Globus pallidus (tissue), 1 donor: ENCODE measurements around the gene TASL.
"Not testable (repeated sequence)": the region's sequence is repeated elsewhere in the genome, so short reads cannot be mapped to it uniquely, and the experiment has no call there.

Experiments
- DNase-seq: peaks from one replicate; pipeline ENCODE4 v3.0.0-alpha.2; 2015; ENCODE audit warnings: low spot score

Gene TASL

DNA sequence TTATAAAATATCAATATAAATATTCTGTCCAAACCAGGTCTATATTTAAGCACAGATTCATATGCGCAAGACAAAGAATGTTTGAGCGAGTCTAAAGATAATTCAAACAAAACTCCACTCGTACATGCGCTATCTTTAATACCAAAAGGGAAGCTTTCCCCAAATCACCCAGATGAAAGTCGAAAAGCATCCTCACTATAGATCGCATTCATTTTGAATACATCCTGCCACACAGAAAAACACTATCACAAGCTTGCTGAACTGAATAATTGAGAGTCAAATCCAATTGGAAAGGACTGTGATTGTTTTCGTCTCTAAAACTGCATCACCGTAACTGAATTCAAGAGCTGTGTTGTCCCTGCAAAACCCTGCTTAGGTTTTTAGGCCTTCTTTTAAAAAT lies 685 bp downstream of the TASL start:
- no peak for DNase-seq

DNA sequence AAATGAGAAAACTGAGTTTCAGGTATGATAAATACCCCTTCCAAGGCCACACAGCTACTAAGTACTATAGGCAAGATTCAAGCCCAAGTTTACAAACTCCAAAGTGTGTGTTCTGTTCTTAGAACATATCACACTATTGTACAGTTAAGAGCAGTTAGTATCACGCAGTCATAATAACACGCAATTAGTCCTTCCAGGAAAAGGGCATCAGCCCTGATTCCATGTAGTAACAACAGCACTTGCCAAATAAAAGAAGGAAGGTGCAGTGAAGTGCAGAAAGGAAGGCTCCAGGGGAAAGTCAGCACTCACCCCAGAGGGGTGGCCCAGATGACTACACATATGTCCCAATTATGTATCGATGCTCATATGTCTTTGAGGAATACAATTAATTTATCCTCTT lies 4.4 kb downstream of the TASL start:
- DNase-seq, result no peak

DNA sequence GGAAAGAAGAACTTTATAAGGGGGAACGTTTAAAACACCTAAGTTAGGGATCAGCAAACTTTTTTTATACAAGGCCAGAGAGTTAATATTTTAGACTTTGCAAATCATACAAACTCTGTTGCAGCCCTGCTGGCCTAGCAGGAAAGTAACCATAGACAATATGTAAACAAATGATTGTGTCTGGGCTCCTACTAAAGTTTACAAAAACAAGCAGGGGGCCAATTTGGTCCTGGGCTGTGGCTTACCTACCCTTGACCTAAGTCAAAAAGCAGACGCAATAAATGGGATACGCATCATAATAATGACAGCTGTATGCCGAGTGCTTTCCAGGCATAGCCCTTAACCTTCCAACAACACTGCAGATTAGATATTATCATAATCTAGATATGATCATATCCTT lies 4.9 kb downstream of the TASL start:
- no peak for DNase-seq

DNA sequence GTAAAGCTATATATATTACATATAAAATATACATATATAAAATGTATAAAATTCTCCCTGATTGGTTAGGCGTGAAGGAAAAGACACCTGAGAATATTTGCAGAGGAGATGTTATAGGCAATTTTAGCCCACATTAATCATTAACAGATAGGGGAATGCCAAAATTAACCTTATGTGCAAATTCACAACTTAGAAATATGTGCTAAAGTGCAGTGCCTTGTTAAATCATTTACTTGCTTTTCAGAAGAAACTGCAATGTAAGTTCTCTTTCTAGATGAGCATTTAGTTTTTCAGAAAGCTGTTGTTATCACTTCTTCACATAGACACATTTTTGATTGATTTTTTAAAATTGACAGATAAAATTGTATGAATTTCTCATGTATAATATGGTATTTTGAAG lies 5.6 kb downstream of the TASL start:
- no peak for DNase-seq

DNA sequence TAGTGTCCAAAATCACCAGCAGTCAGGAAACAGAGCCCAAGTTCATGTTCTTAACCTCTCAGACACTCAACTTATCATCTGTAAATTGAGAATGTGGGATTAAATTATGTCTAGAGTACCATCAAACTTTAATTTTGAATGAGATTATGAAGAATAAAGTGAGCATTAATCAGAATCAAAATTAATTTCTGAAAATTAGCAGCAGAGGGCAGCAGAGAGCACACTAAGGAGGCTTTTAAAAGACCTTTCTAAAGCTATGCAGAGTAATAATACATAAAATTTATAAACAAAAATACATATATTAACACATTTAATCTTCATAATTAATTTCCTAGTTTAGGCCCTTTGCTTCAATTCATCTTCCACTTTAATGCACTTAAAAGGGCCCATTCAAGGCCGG lies 7.1 kb downstream of the TASL start:
- no peak for DNase-seq

DNA sequence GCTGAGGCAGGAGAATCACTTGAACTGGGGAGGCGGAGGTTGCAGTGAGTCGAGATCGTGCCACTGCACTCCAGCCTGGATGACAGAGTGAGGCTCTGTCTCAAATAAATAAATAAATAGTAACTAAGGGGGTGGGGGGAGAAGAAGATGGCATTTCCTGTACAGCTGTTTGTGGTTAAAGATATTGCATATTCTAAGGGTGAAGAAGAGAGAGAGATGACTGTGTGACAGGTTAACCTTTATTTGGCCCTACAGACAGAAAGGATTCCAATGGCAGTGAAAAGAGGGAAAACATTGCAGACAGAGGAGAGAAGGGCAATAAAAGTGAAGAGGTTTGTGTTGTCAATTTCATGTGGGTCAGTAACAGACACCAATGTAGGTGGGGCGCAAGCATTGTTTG lies 9.4 kb downstream of the TASL start:
- DNase-seq, result no peak

DNA sequence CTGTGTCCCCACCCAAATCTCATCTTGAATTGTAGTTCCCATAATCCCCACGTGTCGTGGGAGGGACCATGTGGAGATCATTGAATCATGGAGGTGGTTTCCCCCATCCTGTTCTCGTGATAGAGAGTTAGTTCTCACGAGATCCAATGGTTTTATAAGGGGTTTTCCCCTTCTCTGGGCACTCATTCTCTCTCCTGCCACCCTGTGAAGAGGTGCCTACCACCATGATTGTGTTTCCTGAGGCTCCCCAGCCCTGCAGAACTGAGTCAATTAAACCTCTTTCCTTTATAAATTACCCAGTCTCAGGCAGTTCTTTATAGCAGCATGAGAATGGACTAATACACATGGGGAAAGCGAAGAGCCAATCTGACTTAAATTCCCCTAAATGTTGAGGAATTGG lies 14.5 kb downstream of the TASL start:
- not testable (repeated sequence) for DNase-seq

DNA sequence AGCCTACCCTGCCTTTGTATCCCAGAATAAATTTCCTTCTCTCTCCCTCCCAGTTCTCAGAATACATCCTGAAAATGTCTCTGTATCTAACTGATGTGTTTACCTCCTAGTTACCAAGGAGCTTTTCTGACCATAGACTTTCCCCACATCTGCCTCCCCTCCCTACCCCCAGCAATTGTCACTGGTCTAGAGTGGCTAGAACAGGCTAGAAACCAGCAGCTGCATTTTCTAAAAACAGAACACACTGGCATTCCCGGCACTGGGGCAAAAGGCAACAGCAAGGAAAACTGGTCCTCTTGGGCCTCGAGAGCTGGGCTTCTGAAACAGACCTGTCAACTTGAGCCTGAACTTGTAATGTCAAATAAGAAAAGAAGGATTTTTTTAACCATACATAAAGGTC lies 16.4 kb downstream of the TASL start:
- DNase-seq, result no peak

DNA sequence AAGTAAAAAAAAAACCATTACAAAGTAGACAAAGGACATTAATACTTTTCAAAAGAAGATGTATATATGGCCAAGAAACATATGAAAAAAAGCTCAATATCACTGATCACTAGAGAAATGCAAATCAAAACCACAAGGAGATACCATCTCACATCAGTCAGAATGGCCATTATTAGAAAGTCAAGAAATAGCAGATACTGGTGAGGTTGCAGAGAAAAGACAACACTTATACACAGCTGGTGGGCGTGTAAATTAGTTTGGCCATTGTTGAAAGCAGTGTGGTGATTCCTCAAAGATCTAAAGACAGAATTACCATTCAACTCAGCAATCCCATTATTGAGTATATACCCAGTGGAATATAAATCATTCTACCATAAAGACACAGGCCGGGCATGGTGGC lies 39.3 kb downstream of the TASL start:
- DNase-seq, result no peak

DNA sequence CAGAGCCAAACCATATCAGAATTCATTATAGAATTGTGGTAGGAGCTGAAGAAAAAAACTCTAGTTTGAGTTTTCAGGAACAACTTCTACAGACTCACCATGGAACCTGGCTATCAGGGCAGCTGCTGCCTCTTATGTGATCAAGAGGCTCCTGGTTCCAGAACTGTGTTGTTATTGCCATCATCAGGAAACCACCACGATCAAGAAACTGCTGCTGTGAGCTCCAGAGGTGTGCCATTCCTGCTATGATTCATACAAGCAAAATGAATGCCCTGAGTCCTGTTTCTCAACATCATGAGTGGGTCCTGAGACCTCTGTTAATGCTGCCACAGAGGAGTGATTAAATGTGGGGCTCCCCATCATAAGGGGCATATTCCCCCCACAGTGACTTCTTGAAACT lies 43.7 kb downstream of the TASL start:
- no peak for DNase-seq

DNA sequence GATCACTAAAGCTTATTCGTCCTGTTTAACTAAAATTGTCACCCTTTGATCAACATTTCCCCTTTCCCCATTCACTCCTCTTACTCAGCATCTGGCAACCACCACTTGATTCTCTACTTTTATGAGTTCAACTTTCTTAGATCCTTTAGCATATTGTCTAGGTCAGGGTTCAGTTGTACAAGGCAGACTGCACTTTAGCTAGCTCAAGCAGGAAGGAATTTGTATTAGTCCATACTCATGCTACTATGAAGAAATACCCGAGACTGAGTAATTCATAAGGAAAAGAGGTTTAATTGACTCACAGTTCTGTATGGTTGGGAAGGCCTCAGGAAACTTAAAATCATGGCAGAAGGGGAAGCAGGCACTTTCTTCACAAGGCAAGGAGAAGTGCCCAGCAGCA lies 44.3 kb downstream of the TASL start:
- no peak for DNase-seq

DNA sequence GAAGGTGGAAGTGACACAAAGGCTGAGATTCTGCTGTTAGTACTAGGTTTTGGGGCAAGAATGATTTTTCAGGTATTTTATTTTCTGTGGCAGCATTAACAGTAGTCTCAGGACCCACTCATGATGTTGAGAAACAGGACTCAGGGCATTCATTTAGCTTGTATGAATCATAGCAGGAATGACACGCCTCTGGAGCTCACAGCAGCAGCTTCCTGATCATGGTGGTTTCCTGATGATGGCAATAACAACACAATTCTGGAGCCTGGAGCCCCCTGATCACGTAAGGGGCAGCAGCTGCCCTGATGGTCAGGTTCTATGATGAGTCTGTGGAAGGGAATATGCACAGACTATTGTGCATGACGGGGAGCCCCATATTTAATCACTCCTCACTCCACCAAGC lies 47.0 kb downstream of the TASL start:
- no peak for DNase-seq

DNA sequence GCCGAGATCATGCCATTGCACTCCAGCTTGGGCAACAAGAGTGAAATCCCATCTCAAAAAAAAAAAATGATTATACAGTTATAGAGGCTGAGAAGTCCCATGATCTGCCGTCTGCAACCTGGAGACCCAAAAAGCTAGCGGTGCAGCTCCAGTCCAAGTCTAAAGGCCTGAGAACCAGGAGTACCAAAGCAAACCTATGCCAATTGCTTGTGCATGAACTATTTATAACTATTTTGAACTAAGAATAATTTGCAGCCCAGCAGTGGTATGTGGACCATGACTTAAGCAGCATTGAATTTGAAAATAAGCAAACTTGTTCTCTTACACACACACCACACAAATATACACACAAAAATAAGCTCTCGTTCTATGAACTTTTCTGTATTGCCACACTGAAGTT lies 51.8 kb downstream of the TASL start:
- DNase-seq, result no peak

DNA sequence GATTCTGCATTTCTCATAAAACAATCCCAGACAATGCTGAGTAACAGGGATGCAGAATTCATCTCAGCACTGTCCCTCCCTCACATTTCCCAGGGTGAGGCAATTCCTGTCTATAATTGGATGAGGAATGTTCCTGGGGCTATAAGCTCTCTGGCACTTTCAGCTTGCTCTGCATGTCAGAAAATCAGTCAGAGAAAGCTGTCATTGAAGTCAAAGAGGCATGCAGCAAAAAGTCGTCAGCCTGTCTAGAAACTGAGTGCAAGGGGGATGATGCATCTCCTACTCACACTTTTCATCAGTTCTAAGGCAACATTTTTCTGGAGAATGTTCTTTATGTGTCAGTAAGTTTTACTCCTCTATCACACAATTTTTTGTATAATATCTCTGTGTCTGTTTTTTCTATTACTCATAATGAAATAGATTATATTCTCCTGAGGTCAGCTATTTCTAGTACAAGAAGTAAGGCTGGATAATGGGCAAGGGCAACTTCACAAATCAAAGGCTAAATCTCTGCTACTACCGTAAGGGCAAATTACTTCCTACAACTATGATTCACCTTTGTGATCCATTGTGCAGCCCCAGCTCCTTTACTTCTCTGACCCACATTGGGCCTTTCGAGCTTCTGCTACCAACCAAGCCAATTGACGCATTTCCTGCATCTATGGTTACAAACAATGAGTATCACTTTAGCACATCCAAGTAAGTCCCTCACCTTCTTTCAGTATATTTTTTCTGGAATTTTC lies 56.0 kb downstream of the TASL start:
- no peak for DNase-seq

DNA sequence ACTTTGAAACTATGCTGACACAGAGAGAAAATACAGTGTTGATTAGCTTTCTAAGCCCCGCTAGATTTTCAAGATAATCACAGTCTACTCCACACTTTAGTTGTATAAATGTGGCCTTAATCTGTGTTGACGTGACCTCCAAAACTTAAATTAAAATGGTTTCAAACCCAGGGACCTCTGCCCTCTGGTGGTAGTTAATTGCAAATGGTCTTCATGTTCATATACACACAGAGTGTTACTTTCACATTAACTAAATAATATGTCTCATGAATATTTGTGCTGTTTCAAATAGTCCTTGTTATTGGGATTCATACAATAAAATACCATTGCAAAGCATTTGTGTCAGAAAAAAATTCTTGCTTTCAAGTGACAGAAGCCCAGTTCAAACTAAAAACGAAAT lies 64.3 kb downstream of the TASL start:
- DNase-seq, result no peak
